ENCODE data around the gene IMPG1.

GRCh38 chr6:76073281-76073680, 819 bp upstream of the IMPG1 start:
- TF ChIP-seq EZH2phosphoT487 (IDR thresholded peaks at IDR 0.05; ENCODE audit: borderline replicate concordance, low read depth, low read length), result no peak
- no peak for TF ChIP-seq CTCF (conservative IDR thresholded peaks at IDR 0.05; ENCODE audit: low read length)

Data from OCI-LY7 (cell line).